ENCODE results near the gene ACAD9. TPM values are rescaled to one million over a fixed set of nuclear protein-coding genes. Genes with fewer than 3 reads are reported as not detected.

ACAD9 gene
- total RNA-seq, 4 donors from 2014 or later = 36.2 to 48.9 (median 46.8) TPM

GRCh38 chr3:128872744-128873143 is 6.7 kb upstream of the ACAD9 start:
- TF ChIP-seq CTCF (IDR thresholded peaks at IDR 0.05) = no peak
- no peak for ATAC-seq (ENCODE audit: low FRiP score)
- no peak for DNase-seq (ENCODE audit: low spot score)

DNA sequence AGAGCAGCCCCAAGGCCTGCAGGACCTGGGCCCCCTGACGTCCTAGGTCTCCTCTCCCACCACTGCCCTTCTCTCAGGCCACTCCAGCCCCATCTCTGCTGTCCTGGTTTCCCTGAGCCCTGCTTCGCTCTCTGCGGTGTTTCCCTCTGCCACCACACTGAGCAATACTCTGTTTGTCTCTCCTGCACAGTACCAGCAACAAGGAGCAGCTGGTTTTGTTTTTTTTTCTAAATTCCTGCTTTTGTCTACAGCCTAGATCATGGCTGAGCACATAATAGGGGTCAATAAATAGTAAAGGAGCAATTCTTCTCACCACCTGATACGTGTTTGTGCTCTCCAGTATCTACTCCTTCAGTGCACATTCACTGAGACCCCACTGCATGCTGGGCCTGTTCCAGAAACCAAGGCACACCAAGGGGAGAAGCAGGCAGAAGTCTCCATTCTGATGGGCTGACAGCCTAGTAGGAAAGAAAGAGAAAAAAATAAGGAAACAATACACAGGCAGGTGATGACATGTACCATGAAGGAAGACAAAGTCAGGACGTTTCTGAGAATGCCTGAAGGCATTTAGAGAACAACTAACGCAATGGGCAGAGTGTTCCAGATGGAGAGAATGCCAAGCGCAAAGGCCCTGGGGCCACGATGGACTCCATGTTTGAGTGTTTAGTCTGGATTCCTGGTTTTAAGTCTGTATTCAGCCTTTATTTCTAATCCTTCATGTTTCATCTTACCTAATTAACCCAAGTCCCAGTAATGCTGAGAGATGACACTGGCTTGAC is 6.0 kb upstream of the ACAD9 start:
- DNase-seq (ENCODE audit: low spot score) = no peak
- no peak for TF ChIP-seq CTCF (IDR thresholded peaks at IDR 0.05)
- ATAC-seq (ENCODE audit: low FRiP score) = no peak

DNA sequence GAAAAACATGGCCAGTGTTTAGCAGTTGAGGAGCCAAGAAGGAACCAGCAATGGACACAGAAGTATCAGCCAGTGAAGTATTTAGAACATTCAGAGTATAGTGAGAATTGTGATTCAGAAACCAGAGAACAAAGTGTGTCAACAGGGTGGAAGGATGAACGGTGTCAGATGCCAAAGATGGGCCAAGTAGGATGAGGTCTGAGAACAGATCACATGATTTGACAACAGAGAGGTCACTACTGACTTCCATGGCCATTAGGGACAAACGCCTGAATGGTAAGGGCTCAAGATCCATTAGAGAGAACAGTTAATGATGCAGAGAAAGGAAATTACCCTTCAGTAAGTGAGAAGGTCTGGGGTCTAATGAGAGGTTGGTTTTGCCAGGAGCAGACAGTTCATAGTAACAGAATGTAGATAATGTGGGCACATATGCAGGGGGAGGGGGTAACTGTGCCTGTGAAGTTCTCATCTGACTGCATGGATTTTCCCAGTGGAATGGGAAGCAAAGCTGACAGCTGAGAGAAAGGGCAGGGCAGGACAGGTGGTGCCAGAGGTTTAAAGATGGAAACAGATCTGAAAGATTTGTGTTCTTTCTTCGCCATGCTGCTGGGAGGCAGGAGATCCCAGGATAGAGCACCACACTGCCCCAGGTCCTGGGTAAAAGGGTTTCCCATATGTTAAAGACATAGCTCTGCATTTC is 4.8 kb upstream of the ACAD9 start:
- no peak for TF ChIP-seq CTCF (IDR thresholded peaks at IDR 0.05)
- ATAC-seq (ENCODE audit: low FRiP score) (no peak), DNase-seq (ENCODE audit: low spot score) (no peak)

DNA sequence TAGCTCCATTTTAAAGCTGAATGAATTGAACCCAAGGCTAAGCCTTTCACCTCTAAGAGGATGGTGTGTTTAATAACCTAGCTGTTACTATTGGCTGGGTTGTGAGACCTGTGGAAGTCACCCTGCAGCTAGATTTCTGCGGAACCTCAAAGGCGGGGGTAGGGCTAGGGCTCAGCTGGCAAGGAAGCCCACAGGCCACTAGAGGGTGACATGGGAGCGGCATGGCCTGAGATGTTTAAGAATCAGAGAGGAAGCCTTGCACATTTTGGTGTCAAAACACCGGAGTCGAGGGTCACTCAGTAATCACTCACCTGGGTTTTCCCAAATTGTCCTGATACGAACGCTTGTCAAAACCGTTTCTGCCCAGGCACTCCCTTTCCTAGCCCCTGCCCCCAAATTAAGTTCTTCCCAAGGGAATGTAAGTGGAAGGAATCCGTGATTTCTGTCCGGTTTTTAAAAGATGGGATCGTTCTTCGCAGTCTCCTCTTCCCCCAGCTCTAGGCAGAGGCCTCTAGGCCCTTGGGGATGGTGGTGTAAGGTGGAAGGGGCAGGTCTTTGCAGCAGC is 3.8 kb upstream of the ACAD9 start:
- DNase-seq (ENCODE audit: low spot score) = no peak
- TF ChIP-seq CTCF (IDR thresholded peaks at IDR 0.05) = no peak
- ATAC-seq (ENCODE audit: low FRiP score) = no peak

DNA sequence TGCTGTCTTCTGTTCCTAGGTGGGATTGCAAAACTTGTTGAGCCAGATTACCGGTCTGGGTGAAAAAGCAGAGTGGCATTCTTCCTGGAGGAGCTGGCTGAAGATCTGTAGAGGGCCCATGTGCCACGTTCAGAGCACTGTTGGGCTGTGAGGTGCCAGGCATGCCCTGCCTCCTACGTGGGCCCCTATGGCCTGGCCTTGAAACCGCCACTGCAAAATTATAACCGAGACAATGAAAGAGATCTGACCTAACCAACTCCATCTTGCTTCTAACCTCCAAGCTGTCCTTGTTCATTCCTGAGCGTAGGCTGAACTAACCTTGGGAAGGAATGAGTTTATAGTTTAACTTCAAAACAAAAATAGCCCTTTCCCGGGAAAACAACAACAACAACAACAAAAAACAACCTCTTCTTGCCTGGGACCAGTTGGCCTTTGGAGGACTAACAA is 1.4 kb upstream of the ACAD9 start:
- no peak for ATAC-seq (ENCODE audit: low FRiP score)
- no peak for TF ChIP-seq CTCF (IDR thresholded peaks at IDR 0.05)
- no peak for DNase-seq (ENCODE audit: low spot score)

DNA sequence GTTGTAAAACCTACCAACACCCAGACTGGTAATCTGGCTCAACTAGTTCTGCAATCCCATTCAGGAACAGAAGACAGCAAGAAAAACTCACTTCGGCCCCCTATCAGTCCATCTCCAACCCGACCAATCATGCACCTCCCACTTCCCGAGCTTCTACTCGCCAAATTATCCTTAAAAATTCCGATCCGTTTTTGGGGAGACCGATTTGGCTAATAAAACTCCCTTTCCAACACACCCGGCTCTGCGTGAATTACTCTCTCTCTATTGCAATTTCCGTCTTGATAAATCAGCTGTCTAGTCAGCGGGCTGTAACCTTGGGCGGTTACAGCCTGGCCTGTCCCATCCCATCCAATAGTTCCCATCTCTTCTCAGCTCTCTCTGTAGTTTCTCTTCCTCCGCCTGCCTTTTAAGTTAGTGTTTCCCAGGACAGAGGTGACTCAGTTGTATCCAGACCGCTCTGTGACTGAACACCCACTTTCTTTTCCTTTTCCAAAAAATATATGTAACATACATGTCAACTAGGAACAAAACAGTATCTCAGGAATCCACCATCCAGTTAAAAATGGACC is 780 bp upstream of the ACAD9 start:
- no peak for TF ChIP-seq CTCF (IDR thresholded peaks at IDR 0.05)
- DNase-seq (ENCODE audit: low spot score) = no peak
- peak; percentile 86 for ATAC-seq (ENCODE audit: low FRiP score)
